GM21529 (cell line): Measurements from ENCODE around the gene KCNQ1.

Experiments used
- ATAC-seq: cut with Tn5 transposase; IDR thresholded peaks from one replicate; pipeline ENCODE4 v1.9.1; 2021; ENCODE audit not compliant: unreplicated experiment

Gene KCNQ1

GRCh38 chr11:2444821-2445745, at the start of gene KCNQ1:
TSS of gene KCNQ1 (plus strand) at chr11:2445008. CDS start at chr11:2445099, 91 bp downstream.
- ATAC-seq = no peak

GRCh38 chr11:2395211-2395730, 49.5 kb upstream of the KCNQ1 start:
- ATAC-seq = no peak

- no peak for ATAC-seq
These were observed 49.0 kb upstream of the KCNQ1 start for GRCh38 chr11:2395856-2396255.

- no peak for ATAC-seq
These were observed 48.3 kb upstream of the KCNQ1 start for GRCh38 chr11:2396471-2396870.

DNA sequence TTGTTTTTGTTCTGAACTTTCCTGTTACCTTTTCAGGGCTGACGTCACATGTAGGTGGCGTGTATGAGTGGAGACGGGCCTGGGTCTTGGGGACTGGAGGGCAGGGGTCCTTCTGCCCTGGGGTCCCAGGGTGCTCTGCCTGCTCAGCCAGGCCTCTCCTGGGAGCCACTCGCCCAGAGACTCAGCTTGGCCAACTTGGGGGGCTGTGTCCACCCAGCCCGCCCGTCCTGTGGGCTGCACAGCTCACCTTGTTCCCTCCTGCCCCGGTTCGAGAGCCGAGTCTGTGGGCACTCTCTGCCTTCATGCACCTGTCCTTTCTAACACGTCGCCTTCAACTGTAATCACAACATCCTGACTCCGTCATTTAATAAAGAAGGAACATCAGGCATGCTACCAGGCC, 47.8 kb upstream of the KCNQ1 start:
- no peak for ATAC-seq

- ATAC-seq = no peak
These were observed 46.0 kb upstream of the KCNQ1 start for GRCh38 chr11:2398664-2399355.

- ATAC-seq = no peak
These were observed 45.2 kb upstream of the KCNQ1 start for GRCh38 chr11:2399488-2400068.

DNA sequence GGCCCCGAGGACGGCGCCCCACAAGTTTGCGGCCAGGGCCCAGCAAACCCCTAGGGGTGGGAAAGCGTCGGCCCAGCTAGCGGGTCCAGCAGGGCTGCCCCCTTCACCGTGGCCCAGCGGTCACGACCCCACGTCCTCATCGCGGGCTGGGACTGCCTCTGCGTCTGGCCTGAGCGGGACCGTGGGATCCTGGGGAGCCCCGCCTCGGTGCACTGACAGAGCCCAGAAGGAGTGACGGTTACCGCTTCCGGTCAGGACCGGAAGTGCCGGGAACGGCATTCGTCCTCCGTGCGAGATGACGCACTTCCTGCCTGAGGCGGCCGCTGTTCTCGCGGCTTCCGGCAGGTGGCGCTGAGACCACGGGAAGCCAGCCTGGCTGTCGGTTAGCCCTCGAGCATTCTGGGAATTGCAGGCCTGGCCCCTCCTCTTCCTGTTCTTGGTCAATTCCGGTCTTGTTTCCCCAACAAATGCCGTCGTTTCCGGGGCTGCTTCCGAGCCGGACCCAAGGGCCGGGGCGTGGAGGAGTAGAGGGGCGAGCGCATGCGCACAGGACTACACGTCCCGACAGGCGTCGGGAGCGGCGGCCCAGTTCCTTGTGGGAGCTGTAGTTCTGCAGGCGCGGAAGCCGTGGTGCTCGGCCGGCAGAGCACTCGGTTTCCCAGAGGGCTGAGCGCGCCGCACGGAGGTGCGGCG, 44.6 kb upstream of the KCNQ1 start, which contains the start of gene TSSC4:
TSS of gene TSSC4 (plus strand) at position 682 of the 693 bp plus-strand sequence. CDS start 1,884 bp downstream, outside the sequence.
- ATAC-seq = peak; percentile 83

DNA sequence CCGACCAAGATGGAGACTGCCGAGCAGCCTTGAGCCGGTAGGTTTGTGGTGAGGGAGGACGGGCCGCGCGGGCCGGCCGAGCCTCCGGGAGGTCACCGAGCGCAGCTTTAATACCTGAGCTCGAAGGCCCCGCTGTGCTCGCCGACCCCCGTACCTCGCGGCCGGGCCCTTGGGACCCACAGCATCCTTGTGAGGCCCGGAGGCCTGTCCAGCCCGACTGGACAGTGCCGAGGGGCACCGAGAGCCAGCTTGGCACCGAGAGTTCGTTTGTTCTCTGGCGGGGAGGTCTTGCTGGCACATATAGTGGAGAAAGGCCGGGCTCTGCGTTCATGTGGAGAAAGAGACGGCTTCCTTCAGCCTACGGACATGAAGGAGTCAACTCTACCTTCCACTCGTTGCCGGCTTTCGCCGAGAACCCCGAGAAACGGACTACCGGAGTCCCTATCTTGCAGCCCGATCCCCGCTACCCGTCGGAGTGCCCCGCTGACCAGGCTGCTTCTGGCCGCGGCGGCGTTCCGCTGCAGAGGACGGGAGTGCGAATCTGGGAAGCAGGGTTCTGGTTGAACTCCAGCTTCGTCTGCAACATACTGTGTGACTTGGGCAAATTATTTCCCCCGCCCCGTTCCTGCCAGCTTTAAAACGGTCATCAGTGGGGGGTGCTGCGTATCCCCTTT, 43.9 kb upstream of the KCNQ1 start:
- peak; percentile 4 for ATAC-seq

- ATAC-seq = no peak
These were observed 43.3 kb upstream of the KCNQ1 start for GRCh38 chr11:2401436-2401984.

GRCh38 chr11:2402106-2402505, 42.7 kb upstream of the KCNQ1 start:
- no peak for ATAC-seq

DNA sequence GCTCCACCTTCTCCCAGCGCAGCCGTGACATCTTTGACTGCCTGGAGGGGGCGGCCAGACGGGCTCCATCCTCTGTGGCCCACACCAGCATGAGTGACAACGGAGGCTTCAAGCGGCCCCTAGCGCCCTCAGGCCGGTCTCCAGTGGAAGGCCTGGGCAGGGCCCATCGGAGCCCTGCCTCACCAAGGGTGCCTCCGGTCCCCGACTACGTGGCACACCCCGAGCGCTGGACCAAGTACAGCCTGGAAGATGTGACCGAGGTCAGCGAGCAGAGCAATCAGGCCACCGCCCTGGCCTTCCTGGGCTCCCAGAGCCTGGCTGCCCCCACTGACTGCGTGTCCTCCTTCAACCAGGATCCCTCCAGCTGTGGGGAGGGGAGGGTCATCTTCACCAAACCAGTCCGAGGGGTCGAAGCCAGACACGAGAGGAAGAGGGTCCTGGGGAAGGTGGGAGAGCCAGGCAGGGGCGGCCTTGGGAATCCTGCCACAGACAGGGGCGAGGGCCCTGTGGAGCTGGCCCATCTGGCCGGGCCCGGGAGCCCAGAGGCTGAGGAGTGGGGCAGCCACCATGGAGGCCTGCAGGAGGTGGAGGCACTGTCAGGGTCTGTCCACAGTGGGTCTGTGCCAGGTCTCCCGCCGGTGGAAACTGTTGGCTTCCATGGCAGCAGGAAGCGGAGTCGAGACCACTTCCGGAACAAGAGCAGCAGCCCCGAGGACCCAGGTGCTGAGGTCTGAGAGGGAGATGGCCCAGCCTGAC, 41.7 kb upstream of the KCNQ1 start:
- no peak for ATAC-seq

DNA sequence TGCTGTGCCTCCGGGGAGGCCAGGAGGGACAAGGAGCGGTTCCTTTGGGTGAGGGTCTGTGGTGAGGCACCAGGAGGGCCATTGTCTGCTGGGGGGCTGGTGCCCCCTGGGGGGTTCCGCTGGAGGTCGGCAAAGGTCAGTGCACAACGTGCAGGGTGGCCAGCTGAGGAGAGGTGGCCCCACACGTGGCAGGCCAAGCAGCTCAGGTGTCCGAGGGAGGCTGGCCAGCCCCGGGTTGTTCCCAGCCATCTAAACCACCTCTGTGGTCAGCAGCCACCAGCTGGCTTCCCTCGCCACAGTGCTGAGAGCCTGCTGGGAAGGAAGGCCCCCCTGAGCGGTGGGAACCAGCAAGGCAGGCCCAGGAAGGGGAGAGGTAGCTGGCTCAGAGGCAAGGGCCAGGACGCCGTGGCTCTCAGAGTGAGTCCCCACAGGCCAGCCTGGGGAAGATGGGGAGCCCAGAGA, 40.0 kb upstream of the KCNQ1 start:
- no peak for ATAC-seq

GRCh38 chr11:2406451-2406850, 38.4 kb upstream of the KCNQ1 start:
- no peak for ATAC-seq

- ATAC-seq = no peak
These were observed 37.9 kb upstream of the KCNQ1 start for GRCh38 chr11:2406878-2407410.

DNA sequence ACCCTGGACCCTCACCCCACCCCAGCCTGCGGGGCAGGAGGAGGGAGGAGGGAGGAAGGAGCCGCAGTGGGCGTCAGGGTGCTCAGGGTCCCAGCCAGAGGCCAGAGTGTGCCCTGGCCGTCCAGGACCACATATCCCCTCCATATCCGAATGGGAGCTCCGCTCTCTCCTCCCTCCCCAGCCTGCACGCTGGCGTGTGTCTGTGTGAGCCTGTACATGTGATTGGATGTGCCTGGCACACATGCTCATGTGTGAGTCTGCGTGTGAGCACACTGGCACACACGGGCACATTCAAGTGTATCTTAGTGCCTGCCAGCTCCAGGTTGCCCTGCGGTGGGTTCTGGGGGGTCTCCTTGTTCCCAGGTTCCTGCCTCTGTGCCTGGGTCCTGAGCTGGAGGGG, 36.1 kb upstream of the KCNQ1 start:
- no peak for ATAC-seq

DNA sequence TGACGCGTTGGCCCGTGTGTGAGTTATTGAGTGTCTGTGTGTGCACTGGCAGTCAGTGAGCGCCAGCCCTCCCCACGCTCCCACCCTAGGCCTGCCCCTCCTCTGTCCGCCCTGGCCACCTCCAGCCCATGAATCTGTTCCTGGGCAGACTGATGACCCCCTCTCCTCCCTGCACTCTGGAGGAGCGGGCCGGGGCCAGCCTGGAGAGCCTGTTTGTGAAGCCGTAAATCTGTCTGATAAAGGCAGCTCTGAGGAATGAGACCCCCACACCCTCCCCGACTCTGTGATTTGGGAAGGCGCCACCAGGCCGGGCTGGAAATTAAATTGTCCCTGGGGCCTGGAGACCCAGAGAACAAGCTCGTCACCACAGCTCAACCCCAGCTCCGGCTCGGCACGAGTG, 35.7 kb upstream of the KCNQ1 start:
- ATAC-seq = no peak

DNA sequence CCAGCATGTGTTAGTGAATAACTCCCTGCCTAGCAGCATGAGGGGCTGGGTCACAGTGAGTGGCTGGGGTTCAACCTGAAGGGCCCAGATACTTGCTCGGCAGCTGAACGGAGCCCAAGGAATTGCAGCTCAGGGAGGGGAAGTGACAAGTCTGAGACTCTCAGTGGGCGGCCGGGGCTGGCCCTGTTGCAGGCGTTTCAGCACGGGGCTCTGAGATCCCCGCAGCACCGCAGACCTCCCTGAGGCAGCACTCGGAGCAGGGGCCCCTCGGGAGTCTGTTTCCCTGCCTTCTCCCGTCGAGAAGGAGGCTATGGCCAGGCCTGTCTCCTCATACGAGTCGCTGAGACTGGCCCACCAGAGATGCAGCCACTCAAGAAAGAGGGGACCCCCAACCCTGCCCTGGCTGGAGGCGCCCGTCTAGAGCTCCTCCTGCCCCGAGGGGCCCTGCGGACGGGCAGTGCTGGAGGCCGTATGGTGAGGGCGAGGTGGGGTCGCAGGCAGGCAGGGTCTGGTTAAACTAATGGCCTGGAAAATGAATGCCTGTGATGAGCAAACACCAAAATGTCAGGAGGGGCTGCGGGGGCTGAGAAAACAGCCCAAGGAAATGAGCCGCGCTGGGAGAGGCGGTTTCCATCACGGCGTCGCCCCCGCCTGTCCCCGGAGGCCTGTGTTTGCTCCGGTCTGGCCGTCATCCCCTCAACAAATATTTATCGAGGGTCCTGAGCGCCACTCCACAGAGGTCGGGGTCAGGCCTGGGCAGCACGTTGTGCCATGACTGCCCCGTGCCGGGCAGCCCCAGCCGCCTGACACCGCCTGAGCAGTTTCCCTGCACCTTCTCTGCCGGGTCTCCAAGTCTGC, 35.0 kb upstream of the KCNQ1 start:
- no peak for ATAC-seq
